Activated gamma-delta T cell (primary cell): ENCODE results near the gene SUCLG1.
"Not testable (repeated sequence)": the region's sequence is repeated elsewhere in the genome, so short reads cannot be mapped to it uniquely, and the experiment has no call there.

ENCODE experiments used
- DNase-seq: peaks from one replicate; lab custom pipeline; 2025; lab: John Stamatoyannopoulos, UW
- total RNA-seq, 2 donors: gene quantifications; one replicate each; lab custom pipeline; 2026; lab: John Stamatoyannopoulos, UW

SUCLG1 gene
- total RNA-seq: 53.6 to 56.0 reads per million in 2 donors

DNA sequence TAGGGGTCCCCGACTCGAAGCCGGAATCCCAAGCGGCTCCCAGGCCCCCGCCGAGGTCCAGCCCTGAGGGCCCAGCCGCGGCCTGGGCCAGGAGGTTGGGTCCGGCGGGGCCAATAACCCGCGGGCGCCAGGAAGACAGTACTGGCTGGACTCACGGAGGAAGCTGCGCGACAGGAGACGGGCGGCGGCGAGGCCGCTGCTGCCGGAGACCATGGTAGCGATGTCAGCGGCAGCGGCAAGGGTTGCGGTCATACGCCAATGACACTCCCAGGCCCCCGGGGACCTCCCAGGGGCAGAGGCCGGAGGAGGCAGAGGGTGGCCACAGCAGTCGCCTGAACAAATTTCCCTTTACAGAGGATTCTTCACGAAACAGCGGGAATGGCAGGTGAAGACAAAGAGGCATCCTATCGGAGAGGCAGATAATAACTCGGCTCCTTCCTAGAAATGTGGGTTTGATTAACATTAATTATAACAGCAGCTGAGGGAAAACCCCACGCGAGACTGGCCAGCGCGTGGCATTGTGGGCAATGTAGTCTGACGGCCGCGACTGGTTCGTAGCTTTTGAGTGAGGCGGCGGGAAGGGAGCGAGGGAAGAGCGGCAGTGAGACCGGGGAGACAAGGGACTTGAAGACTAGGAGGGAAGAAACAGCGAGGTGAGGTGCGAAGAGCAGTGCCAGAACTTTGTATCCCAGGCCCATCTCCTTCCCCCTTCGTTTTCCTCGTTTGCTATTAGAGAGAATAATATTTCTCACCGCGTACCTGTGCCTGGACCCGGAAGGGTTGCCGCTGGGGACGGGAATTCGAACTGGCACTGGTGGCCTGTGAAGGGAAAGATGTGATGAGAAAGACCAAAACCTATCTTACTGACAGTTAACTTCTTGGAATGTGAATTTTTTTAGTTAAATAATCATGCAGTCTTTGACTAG, at the start of gene SUCLG1:
TSS of gene SUCLG1 (minus strand) at position 263 of the 926 bp plus-strand sequence. CDS start at position 252, 11 bp downstream.
- DNase-seq: peak; percentile 69

GRCh38 chr2:84498150-84498799, 39.2 kb upstream of the SUCLG1 start:
- no peak for DNase-seq

DNA sequence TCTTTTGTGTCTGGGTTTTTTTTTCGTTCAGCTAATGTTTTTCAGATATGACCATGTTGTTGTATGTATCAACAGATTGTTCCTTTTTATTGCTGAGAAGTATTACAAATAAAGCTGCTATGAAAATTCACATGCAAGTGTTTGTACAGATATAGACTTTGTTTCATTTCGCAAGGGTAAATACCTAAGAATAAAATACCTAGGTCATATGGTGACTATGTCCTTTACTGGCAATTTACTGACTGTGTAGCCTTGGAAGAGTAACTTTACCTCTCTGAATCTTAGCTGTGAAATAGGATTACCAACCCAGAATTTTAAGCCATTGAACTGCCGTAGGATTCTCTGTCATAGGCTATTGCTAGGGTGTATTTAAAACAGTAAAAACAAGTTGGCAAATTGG, 38.2 kb upstream of the SUCLG1 start:
- DNase-seq: no peak

GRCh38 chr2:84496386-84496785, 37.3 kb upstream of the SUCLG1 start:
- no peak for DNase-seq

GRCh38 chr2:84495539-84496146, 36.6 kb upstream of the SUCLG1 start:
- DNase-seq: no peak

DNA sequence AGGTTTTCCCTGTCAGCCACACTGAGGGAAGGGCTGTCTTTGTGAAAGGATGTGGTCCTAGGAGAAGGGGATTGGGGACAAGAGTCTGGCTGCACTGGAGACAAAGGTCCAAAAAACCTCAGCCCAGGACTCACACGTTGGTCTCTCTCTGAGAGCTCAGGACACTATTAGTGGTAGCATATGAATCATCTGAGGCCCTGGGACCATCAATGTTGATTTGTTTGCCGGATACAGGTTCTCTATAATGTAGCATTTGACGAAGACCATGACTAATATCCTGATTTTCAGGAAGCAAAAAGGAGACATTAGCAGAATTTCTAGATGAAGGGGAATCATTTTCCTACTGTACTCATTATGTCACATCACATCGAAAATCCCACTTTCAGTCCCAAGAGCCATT, 35.0 kb upstream of the SUCLG1 start:
- no peak for DNase-seq

DNA sequence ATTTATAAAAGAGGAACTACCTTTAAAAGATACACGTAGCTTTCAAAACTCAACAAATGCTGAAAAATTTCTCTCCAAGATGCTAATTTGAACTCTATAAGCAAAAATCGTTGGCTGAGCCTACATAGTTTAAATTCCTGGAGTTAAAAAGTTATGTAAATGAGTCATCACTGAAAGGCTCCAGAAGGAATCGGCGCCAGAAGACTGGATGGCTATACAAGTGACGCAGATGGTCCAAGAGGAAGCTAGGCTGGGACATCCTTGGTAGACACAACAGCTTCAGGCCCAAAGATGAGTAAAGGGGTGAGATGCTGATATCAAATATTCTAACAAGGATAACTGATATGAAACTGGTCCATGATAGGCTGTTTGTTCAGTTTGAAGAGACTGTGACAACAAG, 34.4 kb upstream of the SUCLG1 start:
- no peak for DNase-seq

- DNase-seq: no peak
Measured at GRCh38 chr2:84492571-84492970, 33.5 kb upstream of the SUCLG1 start.

DNA sequence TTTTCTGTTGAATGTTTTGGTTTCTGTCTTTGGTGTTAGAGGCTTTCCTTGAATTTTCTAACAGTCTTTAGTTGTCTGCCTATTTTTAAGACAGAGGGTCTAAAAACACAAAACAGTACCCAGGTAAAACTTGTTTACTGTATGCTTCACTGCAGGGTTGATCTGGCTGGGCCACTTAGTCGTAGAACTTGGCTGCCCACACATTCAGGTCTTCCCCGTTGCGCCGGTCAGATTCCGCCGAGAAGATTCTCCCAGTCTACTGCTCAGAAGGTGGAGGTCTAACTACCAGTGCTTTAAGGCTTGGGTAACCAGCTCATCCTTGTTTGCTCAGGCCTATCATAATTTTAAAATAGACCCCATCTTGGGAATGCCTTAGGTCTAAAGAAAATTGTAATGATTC, 32.7 kb upstream of the SUCLG1 start:
- DNase-seq: no peak

DNA sequence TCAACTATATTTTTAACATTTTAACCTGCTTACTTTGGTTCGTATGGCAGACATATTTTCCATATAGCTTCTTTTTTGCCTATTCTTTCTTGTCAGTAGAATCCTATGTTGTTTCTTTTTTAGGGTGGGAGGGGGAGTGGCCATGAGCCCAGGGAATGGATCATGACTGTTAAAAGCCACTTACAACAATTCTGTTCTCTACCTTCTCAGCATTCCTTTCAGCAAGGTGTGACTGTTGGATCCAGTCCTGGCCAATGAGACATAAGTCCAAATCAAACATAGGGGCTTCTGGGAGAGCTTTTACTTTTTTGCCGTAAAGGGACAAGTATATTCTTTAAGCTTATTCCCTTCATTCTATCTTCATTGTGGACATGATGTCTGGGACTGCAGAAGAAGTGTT, 32.2 kb upstream of the SUCLG1 start:
- no peak for DNase-seq

DNA sequence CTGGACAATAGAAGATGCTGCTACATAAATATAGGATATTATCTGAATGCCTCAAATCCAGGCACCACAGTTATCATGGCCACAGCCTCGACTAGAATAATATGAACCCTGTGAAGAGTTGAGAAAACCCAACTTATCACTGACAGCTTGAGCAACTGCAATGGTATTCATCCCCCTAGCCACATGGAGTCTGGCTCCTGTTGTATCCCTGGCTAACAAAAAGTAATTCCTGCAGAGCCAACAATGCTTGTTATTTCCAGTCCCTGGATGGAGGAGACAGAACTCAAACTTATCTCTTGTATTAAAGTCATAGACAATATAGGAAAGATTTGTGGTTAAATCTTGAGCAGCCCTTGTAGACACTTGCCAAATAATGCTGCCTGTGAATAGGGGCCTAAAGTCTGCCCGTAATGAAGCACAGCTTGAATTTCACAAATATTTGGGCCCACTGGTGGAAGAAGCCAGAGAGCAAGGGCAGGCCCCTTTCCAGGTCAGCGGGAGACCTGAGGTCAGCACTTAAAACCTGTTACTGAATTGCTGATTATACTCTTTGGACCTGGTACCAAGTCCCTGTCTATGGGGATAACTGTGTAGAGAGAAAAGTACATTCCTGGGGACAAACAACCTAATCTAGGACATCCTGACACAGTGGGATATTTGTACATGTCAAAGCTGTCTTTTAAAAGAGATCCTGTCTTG, 28.4 kb upstream of the SUCLG1 start:
- DNase-seq: no peak

DNA sequence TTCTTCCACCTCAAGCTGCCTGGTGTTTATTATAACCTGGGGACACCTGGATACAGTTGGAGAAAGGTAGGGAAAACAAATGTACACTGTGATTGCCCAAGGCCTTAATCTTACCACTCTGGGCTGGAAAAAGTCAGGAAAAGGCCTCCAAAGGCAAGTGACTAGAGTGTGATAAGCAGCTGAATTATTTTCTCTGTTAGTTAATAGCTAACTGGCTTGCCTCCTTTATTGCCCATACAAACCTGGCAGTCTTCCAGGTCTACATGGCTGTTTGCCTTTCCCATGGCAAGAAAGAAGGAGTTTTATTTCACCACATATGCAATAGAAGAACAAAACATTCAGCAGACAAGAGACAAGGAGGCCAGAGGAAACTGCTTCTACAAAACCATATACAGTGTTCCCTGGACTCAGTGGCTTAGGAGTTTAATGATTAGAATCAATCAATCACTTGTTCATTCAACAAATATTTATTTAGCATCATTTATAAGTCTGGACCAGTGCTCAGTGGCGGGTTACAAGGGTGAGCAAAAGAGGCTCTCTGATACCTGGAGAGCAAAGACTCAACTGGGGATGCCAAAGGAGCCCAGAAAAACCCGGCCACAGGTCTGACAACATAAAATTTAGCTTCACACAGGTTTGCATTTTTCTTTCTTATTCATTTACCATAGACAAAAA, 27.5 kb upstream of the SUCLG1 start:
- DNase-seq: no peak

- no peak for DNase-seq
Measured at GRCh38 chr2:84483320-84483719, 24.2 kb upstream of the SUCLG1 start.

DNA sequence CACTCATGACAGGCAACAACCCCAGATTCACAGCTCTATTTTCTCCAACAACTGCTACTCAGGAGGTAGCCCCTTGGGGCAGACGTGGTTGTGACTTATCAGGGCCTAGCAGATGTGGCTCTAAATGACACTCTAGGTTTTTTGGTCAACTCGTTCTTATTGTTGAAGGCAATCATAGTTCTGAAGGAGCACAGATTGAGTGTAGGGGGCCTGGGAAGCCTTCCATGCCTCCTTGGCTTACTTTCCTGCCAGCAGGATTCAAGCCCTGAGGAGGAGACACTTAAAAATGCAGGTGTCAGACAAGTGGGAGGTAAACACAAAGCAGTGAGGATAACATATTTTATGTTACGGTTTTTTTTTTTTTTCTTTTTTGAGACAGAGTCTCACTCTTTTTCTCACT, 23.5 kb upstream of the SUCLG1 start:
- no peak for DNase-seq

GRCh38 chr2:84481702-84482101, 22.6 kb upstream of the SUCLG1 start:
- DNase-seq: no peak

GRCh38 chr2:84478867-84479266, 19.8 kb upstream of the SUCLG1 start:
- DNase-seq: no peak

- no peak for DNase-seq
Measured at GRCh38 chr2:84477886-84478285, 18.8 kb upstream of the SUCLG1 start.

DNA sequence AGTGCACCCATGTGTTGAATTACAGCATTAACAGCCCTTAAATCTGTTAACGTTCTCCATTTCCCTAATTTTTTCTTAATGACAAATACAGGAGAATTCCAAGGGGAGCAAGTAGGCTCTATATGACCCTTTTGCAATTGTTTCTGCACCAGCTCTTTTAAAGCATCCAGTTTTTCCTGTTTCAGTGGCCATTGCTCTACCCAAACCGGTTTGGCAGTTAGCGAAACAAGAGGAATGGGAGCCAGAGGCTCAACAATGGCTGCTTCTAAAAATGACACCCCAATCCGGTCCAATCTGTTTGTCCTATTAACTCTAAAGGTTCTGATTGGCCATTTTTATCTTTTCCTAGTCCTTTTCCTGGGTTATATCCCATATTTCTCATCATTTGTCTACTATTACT, 15.1 kb upstream of the SUCLG1 start:
- no peak for DNase-seq

- DNase-seq: no peak
Measured at GRCh38 chr2:84472856-84473565, 13.9 kb upstream of the SUCLG1 start.

GRCh38 chr2:84472423-84472822, 13.3 kb upstream of the SUCLG1 start:
- not testable (repeated sequence) for DNase-seq

DNA sequence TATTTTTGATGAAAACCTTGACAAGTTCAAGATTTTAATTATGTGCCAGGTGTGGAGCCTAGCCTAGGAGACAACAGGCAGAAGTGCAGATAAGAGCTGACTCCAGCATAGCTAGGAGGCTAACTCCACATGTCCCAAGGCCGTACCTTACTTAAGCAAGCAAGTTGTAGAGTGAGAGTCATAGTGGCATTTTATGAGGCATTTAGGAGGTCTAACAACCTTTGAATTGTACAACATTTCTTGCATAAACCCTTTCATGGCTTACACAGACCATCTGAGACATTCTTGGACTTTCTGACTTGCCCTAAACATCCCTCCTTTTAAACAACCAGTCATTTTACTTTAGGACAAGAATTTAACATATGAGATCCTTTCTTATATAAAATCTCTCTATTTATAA, 8.3 kb upstream of the SUCLG1 start:
- no peak for DNase-seq
